Brain microvascular endothelial cell (primary cell): Measurements from ENCODE around the gene GHRH.

Experiments used
- DNase-seq: peaks from one replicate; pipeline ENCODE4 v3.0.0-alpha.2; 2020
- H3K27ac ChIP-seq: fragments of 250-450 bp; sonication (Bioruptor Pico); 2 replicates; pipeline ENCODE4 v1.5.1; 2020; ENCODE audit warnings: mild to moderate bottlenecking, moderate library complexity
- H3K27me3 ChIP-seq: fragments of 250-450 bp; sonication (Bioruptor Pico); replicated peaks from 2 replicates; pipeline ENCODE4 v1.5.1; 2020; ENCODE audit warnings: mild to moderate bottlenecking
- H3K36me3 ChIP-seq: fragments of 250-450 bp; sonication (Bioruptor Pico); replicated peaks from 2 replicates; pipeline ENCODE4 v1.5.1; 2020; ENCODE audit warnings: mild to moderate bottlenecking
- H3K4me3 ChIP-seq: 2 replicates; pipeline ENCODE4 v1.5.1; 2011; ENCODE audit warnings: low read depth, mild to moderate bottlenecking, control low read depth, low read length, moderate library complexity
- in situ Hi-C: cut with HindIII; loops from 2 replicates; pipeline ENCODE4 v1.10.0; 2017; ENCODE audit warnings: low sequenced_read_pairs, low pct_ligation_motif_present
- TF ChIP-seq, protein P1 (sequence below): IDR thresholded peaks from 2 replicates; pipeline ENCODE4 v1.5.1; 2011; ENCODE audit warnings: low read depth, mild to moderate bottlenecking, moderate library complexity, low read length, control low read depth, inconsistent platforms; ENCODE audit errors: missing control alignments

The GHRH gene

DNA sequence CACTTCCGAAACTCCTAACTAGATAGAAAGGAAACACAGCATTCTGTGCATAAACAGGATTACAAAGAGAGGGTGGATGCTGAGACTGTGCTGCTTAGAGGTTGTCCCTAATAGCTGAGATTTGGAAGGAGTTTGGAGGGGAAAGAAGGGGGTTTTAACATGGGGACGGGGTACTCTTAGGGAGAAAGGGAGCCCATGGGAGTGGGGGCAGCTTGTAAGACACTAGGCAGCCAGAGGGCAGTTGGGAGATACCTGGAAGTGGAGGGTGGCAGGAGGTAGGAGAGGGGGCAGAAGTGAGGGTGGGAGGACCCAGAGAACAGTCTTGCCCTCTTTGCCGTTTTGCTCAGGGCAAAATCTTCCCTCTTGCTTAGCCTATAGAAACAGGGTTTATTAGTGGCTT lies 44.2 kb upstream of the GHRH start:
- H3K36me3 ChIP-seq, result peaks cover 17% of the 10 kb centered on the region
- no peak overlapping the region for H3K4me3 ChIP-seq
- TF ChIP-seq, protein P1, sequence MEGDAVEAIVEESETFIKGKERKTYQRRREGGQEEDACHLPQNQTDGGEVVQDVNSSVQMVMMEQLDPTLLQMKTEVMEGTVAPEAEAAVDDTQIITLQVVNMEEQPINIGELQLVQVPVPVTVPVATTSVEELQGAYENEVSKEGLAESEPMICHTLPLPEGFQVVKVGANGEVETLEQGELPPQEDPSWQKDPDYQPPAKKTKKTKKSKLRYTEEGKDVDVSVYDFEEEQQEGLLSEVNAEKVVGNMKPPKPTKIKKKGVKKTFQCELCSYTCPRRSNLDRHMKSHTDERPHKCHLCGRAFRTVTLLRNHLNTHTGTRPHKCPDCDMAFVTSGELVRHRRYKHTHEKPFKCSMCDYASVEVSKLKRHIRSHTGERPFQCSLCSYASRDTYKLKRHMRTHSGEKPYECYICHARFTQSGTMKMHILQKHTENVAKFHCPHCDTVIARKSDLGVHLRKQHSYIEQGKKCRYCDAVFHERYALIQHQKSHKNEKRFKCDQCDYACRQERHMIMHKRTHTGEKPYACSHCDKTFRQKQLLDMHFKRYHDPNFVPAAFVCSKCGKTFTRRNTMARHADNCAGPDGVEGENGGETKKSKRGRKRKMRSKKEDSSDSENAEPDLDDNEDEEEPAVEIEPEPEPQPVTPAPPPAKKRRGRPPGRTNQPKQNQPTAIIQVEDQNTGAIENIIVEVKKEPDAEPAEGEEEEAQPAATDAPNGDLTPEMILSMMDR, result no peak
- no peaks in the 10 kb centered on the region for H3K27me3 ChIP-seq
- no peak for DNase-seq
- in situ Hi-C loops, result no loop called here
- no peak overlapping the region for H3K27ac ChIP-seq

DNA sequence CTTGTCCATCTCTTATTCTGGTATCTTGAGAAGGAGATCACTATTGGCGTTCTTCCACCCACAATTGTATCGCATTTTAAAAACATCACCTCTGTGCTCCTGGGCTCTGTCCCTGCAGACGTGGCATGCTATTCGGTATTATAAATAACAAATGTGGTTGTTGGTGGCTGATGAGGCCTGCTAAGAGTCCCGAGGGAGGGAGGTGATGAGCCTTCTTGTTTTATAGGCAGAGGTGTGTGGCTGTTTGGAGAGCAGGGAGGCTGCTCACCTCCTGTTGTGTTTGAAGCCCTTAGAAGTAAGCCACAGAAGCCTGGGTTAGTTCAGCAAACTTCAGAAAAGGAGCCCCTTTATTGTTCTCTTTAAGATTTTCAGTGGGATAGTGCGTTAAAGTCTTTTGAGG lies 43.5 kb upstream of the GHRH start:
- Histone ChIP-seq H3K36me3 (peaks cover 17% of the 10 kb centered on the region), H3K4me3 (no peak overlapping the region), H3K27me3 (no peaks in the 10 kb centered on the region), H3K27ac (no peak overlapping the region)
- TF ChIP-seq, protein P1, result no peak
- in situ Hi-C loops, result no loop called here
- DNase-seq, result no peak

DNA sequence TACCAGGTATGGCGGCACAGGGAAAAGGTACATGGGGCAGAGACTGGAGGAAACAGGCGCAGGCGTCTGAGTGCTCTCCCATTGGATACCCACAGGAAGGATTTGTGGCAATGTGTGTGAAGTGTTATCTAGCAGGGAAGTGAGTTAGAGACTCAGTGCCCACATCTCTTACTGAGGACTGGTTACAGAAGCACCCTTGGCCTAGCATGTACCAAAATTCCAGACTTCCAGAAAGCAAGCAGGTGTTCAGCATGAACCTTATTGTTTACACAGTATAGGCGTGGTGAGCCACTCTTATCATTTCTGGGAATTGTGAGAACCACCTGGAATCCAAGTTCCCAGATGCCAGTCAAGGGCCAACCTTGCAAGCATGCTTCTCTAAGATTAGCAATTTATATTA lies 42.0 kb upstream of the GHRH start:
- no peak overlapping the region for H3K4me3 ChIP-seq
- in situ Hi-C loops, result no loop called here
- H3K27ac ChIP-seq, result no peak overlapping the region
- no peak for DNase-seq
- H3K27me3 ChIP-seq, result no peaks in the 10 kb centered on the region
- TF ChIP-seq, protein P1, result no peak
- H3K36me3 ChIP-seq, result peaks cover 17% of the 10 kb centered on the region

DNA sequence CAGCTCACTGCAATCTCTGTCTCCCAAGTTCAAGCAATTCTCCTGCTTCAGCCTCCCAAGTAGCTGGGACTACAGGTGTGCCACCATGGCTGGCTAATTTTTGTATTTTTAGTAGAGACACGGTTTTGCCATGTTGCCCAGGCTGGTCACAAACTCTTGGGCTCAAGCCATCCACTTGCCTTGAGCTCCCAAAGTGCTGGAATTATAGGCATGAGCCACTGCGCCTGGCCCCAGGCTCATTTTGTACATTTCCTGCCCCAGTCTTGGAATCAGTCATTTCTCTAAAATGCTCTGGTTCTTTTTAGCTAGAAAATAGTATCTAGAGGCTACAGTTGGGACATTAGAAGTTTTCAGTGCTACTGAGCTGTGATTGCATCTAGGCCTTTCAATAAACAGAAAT lies 41.4 kb upstream of the GHRH start:
- in situ Hi-C loops, result no loop called here
- Histone ChIP-seq H3K36me3 (peaks cover 17% of the 10 kb centered on the region), H3K4me3 (no peak overlapping the region), H3K27ac (no peak overlapping the region), H3K27me3 (no peaks in the 10 kb centered on the region)
- DNase-seq, result no peak
- TF ChIP-seq, protein P1, result no peak

DNA sequence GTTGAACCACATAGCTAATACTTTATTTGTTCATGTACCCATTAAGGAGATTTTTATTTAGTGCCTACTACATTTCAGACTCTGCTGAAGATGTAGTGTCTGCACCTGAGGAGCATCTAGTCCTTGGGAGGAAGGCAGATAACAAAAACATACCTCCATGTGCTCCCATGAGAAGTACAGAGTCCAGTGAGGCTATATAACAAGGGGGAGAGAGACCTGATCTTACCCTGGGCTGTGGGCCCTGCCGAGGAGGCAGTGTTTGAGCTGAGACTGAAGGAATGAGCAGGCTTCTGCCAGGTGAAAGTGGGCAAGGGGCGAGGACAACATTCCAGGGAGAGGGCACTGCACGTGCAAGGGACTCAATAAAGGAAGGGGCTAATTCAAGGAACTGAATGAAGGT lies 39.9 kb upstream of the GHRH start:
- in situ Hi-C loops, result no loop called here
- DNase-seq, result no peak
- Histone ChIP-seq H3K36me3 (peaks cover 17% of the 10 kb centered on the region), H3K27ac (no peak overlapping the region), H3K4me3 (no peak overlapping the region), H3K27me3 (no peaks in the 10 kb centered on the region)
- TF ChIP-seq, protein P1, result no peak

DNA sequence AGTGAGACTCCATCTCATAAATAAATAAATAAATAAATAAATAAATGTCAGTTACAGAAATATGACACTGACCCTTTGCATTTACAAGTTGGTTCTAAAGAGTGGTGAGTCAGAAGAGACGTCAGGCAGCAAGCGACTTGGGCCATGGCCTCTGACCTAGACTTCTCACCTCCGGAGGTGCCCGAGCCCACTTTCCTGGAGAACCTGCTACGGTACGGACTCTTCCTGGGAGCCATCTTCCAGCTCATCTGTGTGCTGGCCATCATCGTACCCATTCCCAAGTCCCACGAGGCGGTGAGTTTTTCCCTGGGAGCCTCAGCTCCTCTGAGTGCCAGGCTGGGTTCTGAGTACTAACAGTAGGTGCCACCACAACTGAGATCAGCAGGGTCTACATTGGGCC lies 39.5 kb upstream of the GHRH start:
- no peak for DNase-seq
- in situ Hi-C loops, result no loop called here
- TF ChIP-seq, protein P1, result no peak
- Histone ChIP-seq H3K36me3 (peaks cover 17% of the 10 kb centered on the region), H3K27me3 (no peaks in the 10 kb centered on the region), H3K4me3 (no peak overlapping the region), H3K27ac (no peak overlapping the region)
